ENCODE results near the gene SETD2. TPM values are rescaled to one million over a fixed set of nuclear protein-coding genes. Genes with fewer than 3 reads are reported as not detected.
A peak's percentile ranks its signal among the peaks of the same experiment; 100 is the strongest.

The SETD2 gene
- total and polyA plus RNA-seq, 7 donors = 12.0 to 72.6 (median 52.3) TPM

GRCh38 chr3:47013231-47013630 is 150.7 kb downstream of the SETD2 start:
- Histone ChIP-seq H3K9me3 (no peaks in the 10 kb centered on the region), H3K36me3 (peaks cover 13 to 47% (median 19%) of the 10 kb centered on the region in 4 donors), H3K4me1 (peaks cover 0 to 15% (median 9%) of the 10 kb centered on the region in 4 donors), H3K27ac (no peak overlapping the region), H3K4me3 (no peak overlapping the region), H3K27me3 (no peaks in the 10 kb centered on the region)
- no peak for DNase-seq
- WGBS, 2 donors = 89 to 97% methylated on average over 3 of the region's 3 CpGs
- TF ChIP-seq EP300 (IDR thresholded peaks at IDR 0.05) (no peak), POLR2A (IDR thresholded peaks at IDR 0.05) (no peak), POLR2AphosphoS5 (IDR thresholded peaks at IDR 0.05) (no peak)
- TF ChIP-seq, protein P1, sequence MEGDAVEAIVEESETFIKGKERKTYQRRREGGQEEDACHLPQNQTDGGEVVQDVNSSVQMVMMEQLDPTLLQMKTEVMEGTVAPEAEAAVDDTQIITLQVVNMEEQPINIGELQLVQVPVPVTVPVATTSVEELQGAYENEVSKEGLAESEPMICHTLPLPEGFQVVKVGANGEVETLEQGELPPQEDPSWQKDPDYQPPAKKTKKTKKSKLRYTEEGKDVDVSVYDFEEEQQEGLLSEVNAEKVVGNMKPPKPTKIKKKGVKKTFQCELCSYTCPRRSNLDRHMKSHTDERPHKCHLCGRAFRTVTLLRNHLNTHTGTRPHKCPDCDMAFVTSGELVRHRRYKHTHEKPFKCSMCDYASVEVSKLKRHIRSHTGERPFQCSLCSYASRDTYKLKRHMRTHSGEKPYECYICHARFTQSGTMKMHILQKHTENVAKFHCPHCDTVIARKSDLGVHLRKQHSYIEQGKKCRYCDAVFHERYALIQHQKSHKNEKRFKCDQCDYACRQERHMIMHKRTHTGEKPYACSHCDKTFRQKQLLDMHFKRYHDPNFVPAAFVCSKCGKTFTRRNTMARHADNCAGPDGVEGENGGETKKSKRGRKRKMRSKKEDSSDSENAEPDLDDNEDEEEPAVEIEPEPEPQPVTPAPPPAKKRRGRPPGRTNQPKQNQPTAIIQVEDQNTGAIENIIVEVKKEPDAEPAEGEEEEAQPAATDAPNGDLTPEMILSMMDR (IDR thresholded peaks at IDR 0.05) = no peak
- intact Hi-C loops (cut with DNase I) = no loop called here

GRCh38 chr3:47012342-47013230 is 151.3 kb downstream of the SETD2 start:
- TF ChIP-seq POLR2A (IDR thresholded peaks at IDR 0.05) (no peak), POLR2AphosphoS5 (IDR thresholded peaks at IDR 0.05) (no peak), EP300 (IDR thresholded peaks at IDR 0.05) (no peak)
- TF ChIP-seq, protein P1 (IDR thresholded peaks at IDR 0.05) = no peak
- 88 to 90% methylated on average over 10 of the region's 10 CpGs for WGBS, 2 donors
- Histone ChIP-seq H3K27me3 (no peaks in the 10 kb centered on the region), H3K36me3 (peaks cover 11 to 41% (median 16%) of the 10 kb centered on the region in 4 donors), H3K4me1 (peaks cover 0 to 15% (median 9%) of the 10 kb centered on the region in 4 donors), H3K9me3 (no peaks in the 10 kb centered on the region), H3K4me3 (no peak overlapping the region), H3K27ac (no peak overlapping the region)
- intact Hi-C loops (cut with DNase I) = no loop called here
- DNase-seq = no peak

- 78 to 87% methylated on average over 6 of the region's 6 CpGs for WGBS, 2 donors
- peaks cover 0 to 31% (median 6%) of the 10 kb centered on the region in 4 donors for H3K36me3 ChIP-seq
- TF ChIP-seq EP300 (IDR thresholded peaks at IDR 0.05) = no peak
- TF ChIP-seq, protein P1 (IDR thresholded peaks at IDR 0.05) = no peak
- TF ChIP-seq POLR2A (IDR thresholded peaks at IDR 0.05) = no peak
- TF ChIP-seq POLR2AphosphoS5 (IDR thresholded peaks at IDR 0.05) = no peak
- no peaks in the 10 kb centered on the region for H3K9me3 ChIP-seq
- H3K4me1 ChIP-seq = peaks cover 0 to 15% (median 9%) of the 10 kb centered on the region in 4 donors
- intact Hi-C loops (cut with DNase I) = no loop called here
- DNase-seq = no peak
- H3K27ac ChIP-seq = no peak overlapping the region
- no peaks in the 10 kb centered on the region for H3K27me3 ChIP-seq
- H3K4me3 ChIP-seq = no peak overlapping the region
Observed at GRCh38 chr3:47011371-47011770, 152.5 kb downstream of the SETD2 start.

DNA sequence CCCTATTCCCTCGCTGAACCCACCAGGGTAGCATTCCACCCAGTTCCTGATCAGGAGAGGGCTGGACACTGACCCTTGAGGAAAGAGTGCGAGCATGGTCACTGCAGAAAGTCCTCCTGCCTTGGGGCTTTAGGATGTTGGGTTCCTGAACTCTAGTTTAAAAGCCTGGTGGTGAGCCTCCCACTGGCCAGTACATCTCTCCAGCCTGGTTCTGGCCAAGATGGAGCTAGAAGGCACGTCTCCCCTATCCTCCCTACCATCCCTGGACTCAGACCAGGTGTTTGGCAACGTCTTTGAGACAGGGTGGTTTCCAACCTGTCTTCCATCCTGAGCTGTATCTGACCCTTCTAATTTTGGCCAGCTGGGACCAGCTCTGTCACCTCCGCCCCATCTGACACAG is 153.0 kb downstream of the SETD2 start:
- H3K4me1 ChIP-seq = peaks cover 0 to 15% (median 9%) of the 10 kb centered on the region in 4 donors
- peak overlapping the region in 2 of 4 donors; percentile 89 to 93 for H3K27ac ChIP-seq
- H3K4me3 ChIP-seq = no peak overlapping the region
- no peaks in the 10 kb centered on the region for H3K27me3 ChIP-seq
- 83 to 89% methylated on average over 5 of the region's 5 CpGs for WGBS, 2 donors
- no peaks in the 10 kb centered on the region for H3K9me3 ChIP-seq
- H3K36me3 ChIP-seq = peaks cover 0 to 32% (median 3%) of the 10 kb centered on the region in 4 donors
- peak; percentile 59 for DNase-seq
- TF ChIP-seq POLR2A (IDR thresholded peaks at IDR 0.05) (no peak), POLR2AphosphoS5 (IDR thresholded peaks at IDR 0.05) (no peak), EP300 (IDR thresholded peaks at IDR 0.05) (no peak)
- TF ChIP-seq, protein P1 (IDR thresholded peaks at IDR 0.05) = no peak
- intact Hi-C loops (cut with DNase I) = no loop called here

All from sigmoid colon (tissue), 7 donors.